PC-3 (cell line): ENCODE measurements around the gene IL1B.

Source experiments
- CTCF ChIP-seq: fragments of 300-600 bp; sonication (generic); conservative IDR thresholded peaks from 2 replicates; pipeline ENCODE4 v1.5.1; 2017; ENCODE audit warnings: antibody characterized with exemption, low read depth, mild to moderate bottlenecking, low read length
- EZH2 ChIP-seq: fragments of 300-600 bp; sonication (generic); IDR thresholded peaks from one replicate; pipeline ENCODE4 v1.6.1; 2017; ENCODE audit warnings: antibody characterized with exemption, mild to moderate bottlenecking, low read length; ENCODE audit not compliant: unreplicated experiment

GRCh38 chr2:112824694-112825085 is 11.9 kb downstream of the IL1B start:
- no peak for TF ChIP-seq CTCF
- TF ChIP-seq EZH2, result no peak
